HepG2 (cell line): ENCODE data around the gene CTSZ. TPM values are rescaled to one million over a fixed set of nuclear protein-coding genes. Genes with fewer than 3 reads are reported as not detected.

Experiments
- AGO1 ChIP-seq: fragments of 200-400 bp; formaldehyde crosslinking; IDR thresholded peaks from 2 replicates; pipeline ENCODE4 v1.6.1; 2017; ENCODE audit warnings: mild to moderate bottlenecking, low read depth, low read length, moderate library complexity; ENCODE audit not compliant: poor library complexity, severe bottlenecking
- CERS6 ChIP-seq: sonication (generic); formaldehyde crosslinking; IDR thresholded peaks from 2 replicates; pipeline ENCODE4 v1.5.0; 2020; ENCODE audit warnings: missing genetic modification reagents
- CREB3 ChIP-seq: sonication (generic); formaldehyde crosslinking; IDR thresholded peaks from 2 replicates; pipeline ENCODE4 v1.5.0; 2020; ENCODE audit warnings: missing genetic modification reagents
- FOSL2 ChIP-seq: sonication (generic); formaldehyde crosslinking; IDR thresholded peaks from 2 replicates; pipeline ENCODE4 v1.4.0; 2020; ENCODE audit warnings: missing genetic modification reagents
- IRF2 ChIP-seq: IDR thresholded peaks from 2 replicates; pipeline ENCODE4 v1.6.1; 2018; ENCODE audit warnings: missing genetic modification reagents, missing compliant biosample characterization
- SRSF9 ChIP-seq: fragments of 200-400 bp; formaldehyde crosslinking; IDR thresholded peaks from 2 replicates; pipeline ENCODE4 v1.6.1; 2018; ENCODE audit warnings: borderline replicate concordance, mild to moderate bottlenecking, low read depth, low read length; ENCODE audit not compliant: insufficient read depth, poor library complexity, severe bottlenecking
- THAP11 ChIP-seq: IDR thresholded peaks from 2 replicates; pipeline ENCODE4 v1.6.1; 2016; ENCODE audit warnings: missing biosample characterization, missing genetic modification reagents
- THRA ChIP-seq: sonication (generic); formaldehyde crosslinking; IDR thresholded peaks from 2 replicates; pipeline ENCODE4 v1.4.0; 2020; ENCODE audit warnings: missing genetic modification reagents, borderline replicate concordance
- TRAFD1 ChIP-seq: sonication (generic); formaldehyde crosslinking; IDR thresholded peaks from 2 replicates; pipeline ENCODE4 v1.5.1; 2020; ENCODE audit warnings: missing genetic modification reagents, mild to moderate bottlenecking, borderline replicate concordance
- ZNF225 ChIP-seq: sonication (generic); formaldehyde crosslinking; IDR thresholded peaks from 2 replicates; pipeline ENCODE4 v1.4.0; 2020; ENCODE audit warnings: mild to moderate bottlenecking, missing genetic modification reagents
- ZNF382 ChIP-seq: sonication (generic); formaldehyde crosslinking; IDR thresholded peaks from 2 replicates; pipeline ENCODE4 v1.5.0; 2020; ENCODE audit warnings: missing genetic modification reagents, mild to moderate bottlenecking, borderline replicate concordance
- ZNF512 ChIP-seq: sonication (generic); formaldehyde crosslinking; IDR thresholded peaks from 2 replicates; pipeline ENCODE4 v1.4.0; 2020; ENCODE audit warnings: mild to moderate bottlenecking, missing genetic modification reagents
- ZNF619 ChIP-seq: sonication (generic); formaldehyde crosslinking; IDR thresholded peaks from 2 replicates; pipeline ENCODE4 v1.4.0; 2020; ENCODE audit warnings: mild to moderate bottlenecking, missing genetic modification reagents
- ZNF768 ChIP-seq: sonication (generic); formaldehyde crosslinking; IDR thresholded peaks from 2 replicates; pipeline ENCODE4 v1.4.0; 2020; ENCODE audit warnings: missing genetic modification reagents
- polyA plus RNA-seq, 8 experiments: library from polyadenylated mRNA; depleted of rRNA in 3 of 8; stranded (reverse) in 7 of 8; unstranded in 1 of 8; fragments of >200 nt; fragmentation: Illumina TruSeq in 4 of 8; extraction: Trizol in 4 of 8; gene quantifications; 2 replicates each; pipeline versions ENCODE4 v1.2.1 to v1.2.3, GENCODE V29; 2011 to 2016; ENCODE audit warnings: low read depth in 4 of 8, missing spikeins in 1 of 8, mixed read lengths in 1 of 8; ENCODE audit not compliant: insufficient read depth in 1 of 8
- total RNA-seq, 5 experiments: library from RNA; depleted of rRNA; stranded (reverse); fragments of >200 nt; fragmentation: Illumina TruSeq; extraction: Trizol; gene quantifications; 2 replicates each; pipeline ENCODE4 v1.2.3, GENCODE V29; 2016; ENCODE audit warnings: low read depth in 1 of 5

CTSZ gene
- total and polyA plus RNA-seq, 2 of the 13 experiments (the other 11 are each of a cell fraction or from before 2014, with no cell fraction given): 0.33 TPM; not detected in 1

- TF ChIP-seq CERS6: no peak
- no peak for TF ChIP-seq CREB3 (CRISPR knock-in tag)
- peak; percentile 57; the same call in 1 of the 2 replicates for TF ChIP-seq IRF2 (CRISPR knock-in tag)
- peak; percentile 54; the same call in 1 of the 2 replicates for TF ChIP-seq THAP11 (CRISPR knock-in tag)
- TF ChIP-seq AGO1: no peak
- peak; percentile 31; the same call in 1 of the 2 replicates for TF ChIP-seq ZNF512 (CRISPR knock-in tag)
- no peak for TF ChIP-seq ZNF619 (CRISPR knock-in tag)
- no peak for TF ChIP-seq SRSF9
- no peak for TF ChIP-seq ZNF382
- TF ChIP-seq TRAFD1 (CRISPR knock-in tag): no peak
- no peak for TF ChIP-seq ZNF225 (CRISPR knock-in tag)
- peak; percentile 82 for TF ChIP-seq FOSL2 (CRISPR knock-in tag)
- peak; percentile 57; the same call in 1 of the 2 replicates for TF ChIP-seq ZNF768 (CRISPR knock-in tag)
- peak; percentile 38; the same call in 1 of the 2 replicates for TF ChIP-seq THRA (CRISPR knock-in tag)
These were observed 11.4 kb downstream of the CTSZ start (continued) for GRCh38 chr20:58995461-58996225.
